Cardiac muscle cell (in vitro differentiated cells and primary cell): ENCODE data around the gene MAGEA3. TPM values are rescaled to one million over a fixed set of nuclear protein-coding genes. Genes with fewer than 3 reads are reported as not detected.
"Not testable (repeated sequence)": the region's sequence is repeated elsewhere in the genome, so short reads cannot be mapped to it uniquely, and the experiment has no call there.

Experiments
- DNase-seq, 2 donors: peaks; one replicate each; pipeline versions ENCODE4 v3.0.0 to v3.0.0-alpha.2; 2010 to 2017; ENCODE audit warnings: low read depth in 1 of 2, low spot score in 1 of 2
- H3K27ac ChIP-seq: fragments of 200-600 bp; sonication (generic); 2 replicates; pipeline ENCODE4 v1.5.1; 2016
- H3K27me3 ChIP-seq: fragments of 200-600 bp; sonication (generic); 2 replicates; pipeline ENCODE4 v1.6.0; 2016; ENCODE audit warnings: control low read depth
- H3K36me3 ChIP-seq: fragments of 200-600 bp; sonication (generic); 2 replicates; pipeline ENCODE4 v1.5.1; 2016; ENCODE audit warnings: control low read depth
- H3K4me1 ChIP-seq: fragments of 200-600 bp; sonication (generic); 2 replicates; pipeline ENCODE4 v1.8.1; 2017; ENCODE audit warnings: low read depth, mild to moderate bottlenecking, mixed run types
- H3K4me3 ChIP-seq: fragments of 200-600 bp; sonication (generic); 2 replicates; pipeline ENCODE4 v1.5.1; 2016; ENCODE audit warnings: mild to moderate bottlenecking
- H3K9me3 ChIP-seq: fragments of 200-600 bp; sonication (generic); 2 replicates; pipeline ENCODE4 v1.5.1; 2017; ENCODE audit warnings: low read depth, mild to moderate bottlenecking, control low read depth
- polyA plus RNA-seq: library from polyadenylated mRNA; unstranded; fragments of >200 nt; fragmentation: Nextera tagmentation; extraction: Ambion mirVana; gene quantifications from 2 replicates; pipeline ENCODE4 v1.2.1, GENCODE V29; 2016
- total RNA-seq: library from RNA; depleted of rRNA; stranded (reverse); fragments of >200 nt; gene quantifications from 2 replicates; pipeline ENCODE4 v1.2.3, GENCODE V29; 2016
- TF ChIP-seq, protein P1 (sequence below): IDR thresholded peaks from 2 replicates; pipeline ENCODE4 v1.5.1; 2012; ENCODE audit warnings: low read depth, mild to moderate bottlenecking, low read length

MAGEA3 gene, protein sequence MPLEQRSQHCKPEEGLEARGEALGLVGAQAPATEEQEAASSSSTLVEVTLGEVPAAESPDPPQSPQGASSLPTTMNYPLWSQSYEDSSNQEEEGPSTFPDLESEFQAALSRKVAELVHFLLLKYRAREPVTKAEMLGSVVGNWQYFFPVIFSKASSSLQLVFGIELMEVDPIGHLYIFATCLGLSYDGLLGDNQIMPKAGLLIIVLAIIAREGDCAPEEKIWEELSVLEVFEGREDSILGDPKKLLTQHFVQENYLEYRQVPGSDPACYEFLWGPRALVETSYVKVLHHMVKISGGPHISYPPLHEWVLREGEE
- total RNA-seq (not detected in 2 replicates), polyA plus RNA-seq (not detected in 2 replicates)

DNA sequence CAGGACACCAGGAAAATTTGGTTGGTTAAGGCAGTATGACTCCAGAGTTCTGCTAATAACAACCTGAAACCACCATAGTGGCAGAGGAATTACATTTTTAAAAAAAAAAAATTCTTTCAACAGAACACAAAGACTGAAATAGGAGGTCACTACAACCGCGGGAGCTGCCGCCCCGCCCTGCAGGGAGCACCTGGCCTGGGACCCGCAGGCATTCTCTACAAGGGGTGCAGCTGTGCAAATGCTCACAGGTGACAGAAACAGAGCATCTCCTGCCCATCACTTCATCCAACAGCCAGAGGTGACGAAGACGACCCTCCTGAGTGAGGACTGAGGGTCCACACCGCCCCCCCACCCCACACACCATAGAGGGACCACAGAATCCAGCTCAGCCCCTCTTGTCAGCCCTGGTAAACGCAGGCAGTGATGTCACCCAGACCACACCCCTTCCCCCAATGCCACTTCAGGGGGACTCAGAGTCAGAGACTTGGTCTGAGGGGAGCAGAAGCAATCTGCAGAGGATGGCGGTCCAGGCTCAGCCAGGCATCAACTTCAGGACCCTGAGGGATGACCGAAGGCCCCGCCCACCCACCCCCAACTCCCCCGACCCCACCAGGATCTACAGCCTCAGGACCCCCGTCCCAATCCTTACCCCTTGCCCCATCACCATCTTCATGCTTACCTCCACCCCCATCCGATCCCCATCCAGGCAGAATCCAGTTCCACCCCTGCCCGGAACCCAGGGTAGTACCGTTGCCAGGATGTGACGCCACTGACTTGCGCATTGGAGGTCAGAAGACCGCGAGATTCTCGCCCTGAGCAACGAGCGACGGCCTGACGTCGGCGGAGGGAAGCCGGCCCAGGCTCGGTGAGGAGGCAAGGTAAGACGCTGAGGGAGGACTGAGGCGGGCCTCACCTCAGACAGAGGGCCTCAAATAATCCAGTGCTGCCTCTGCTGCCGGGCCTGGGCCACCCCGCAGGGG lies at the start of gene MAGEA3:
Gene MAGEA3 (plus strand): TSS at position 843 of the 980 bp plus-strand sequence. CDS start 2,039 bp downstream, outside the sequence.
- not testable (repeated sequence) for H3K4me1 ChIP-seq, H3K27ac ChIP-seq, H3K9me3 ChIP-seq, H3K36me3 ChIP-seq, H3K4me3 ChIP-seq, H3K27me3 ChIP-seq, DNase-seq

DNA sequence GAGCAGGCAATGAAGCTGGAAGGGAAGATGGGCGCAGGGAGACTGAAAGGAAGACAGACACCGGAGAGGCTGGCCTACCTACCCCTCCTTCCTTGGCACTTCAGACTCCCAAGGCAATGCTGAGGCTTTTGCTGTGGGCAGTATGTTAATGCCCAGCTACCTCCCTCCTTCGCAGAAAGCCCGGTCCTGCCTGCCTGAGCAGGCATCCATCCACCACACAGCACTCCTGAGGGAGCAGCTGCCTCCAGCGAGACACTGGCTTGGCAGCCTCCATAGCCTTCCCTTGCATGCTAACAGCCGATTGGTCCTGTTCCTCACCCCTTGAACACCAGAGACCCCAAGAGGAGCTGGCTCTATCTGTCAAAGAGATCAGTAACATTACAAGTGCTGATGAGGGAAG lies 46.5 kb upstream of the MAGEA3 start:
- H3K27me3 ChIP-seq, result no peaks in the 10 kb centered on the region
- H3K36me3 ChIP-seq, result no peaks in the 10 kb centered on the region
- TF ChIP-seq, protein P1, sequence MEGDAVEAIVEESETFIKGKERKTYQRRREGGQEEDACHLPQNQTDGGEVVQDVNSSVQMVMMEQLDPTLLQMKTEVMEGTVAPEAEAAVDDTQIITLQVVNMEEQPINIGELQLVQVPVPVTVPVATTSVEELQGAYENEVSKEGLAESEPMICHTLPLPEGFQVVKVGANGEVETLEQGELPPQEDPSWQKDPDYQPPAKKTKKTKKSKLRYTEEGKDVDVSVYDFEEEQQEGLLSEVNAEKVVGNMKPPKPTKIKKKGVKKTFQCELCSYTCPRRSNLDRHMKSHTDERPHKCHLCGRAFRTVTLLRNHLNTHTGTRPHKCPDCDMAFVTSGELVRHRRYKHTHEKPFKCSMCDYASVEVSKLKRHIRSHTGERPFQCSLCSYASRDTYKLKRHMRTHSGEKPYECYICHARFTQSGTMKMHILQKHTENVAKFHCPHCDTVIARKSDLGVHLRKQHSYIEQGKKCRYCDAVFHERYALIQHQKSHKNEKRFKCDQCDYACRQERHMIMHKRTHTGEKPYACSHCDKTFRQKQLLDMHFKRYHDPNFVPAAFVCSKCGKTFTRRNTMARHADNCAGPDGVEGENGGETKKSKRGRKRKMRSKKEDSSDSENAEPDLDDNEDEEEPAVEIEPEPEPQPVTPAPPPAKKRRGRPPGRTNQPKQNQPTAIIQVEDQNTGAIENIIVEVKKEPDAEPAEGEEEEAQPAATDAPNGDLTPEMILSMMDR, result no peak
- H3K4me3 ChIP-seq, result no peak overlapping the region
- no peaks in the 10 kb centered on the region for H3K9me3 ChIP-seq
- no peak for DNase-seq
- H3K27ac ChIP-seq, result no peak overlapping the region
- H3K4me1 ChIP-seq, result no peaks in the 10 kb centered on the region

DNA sequence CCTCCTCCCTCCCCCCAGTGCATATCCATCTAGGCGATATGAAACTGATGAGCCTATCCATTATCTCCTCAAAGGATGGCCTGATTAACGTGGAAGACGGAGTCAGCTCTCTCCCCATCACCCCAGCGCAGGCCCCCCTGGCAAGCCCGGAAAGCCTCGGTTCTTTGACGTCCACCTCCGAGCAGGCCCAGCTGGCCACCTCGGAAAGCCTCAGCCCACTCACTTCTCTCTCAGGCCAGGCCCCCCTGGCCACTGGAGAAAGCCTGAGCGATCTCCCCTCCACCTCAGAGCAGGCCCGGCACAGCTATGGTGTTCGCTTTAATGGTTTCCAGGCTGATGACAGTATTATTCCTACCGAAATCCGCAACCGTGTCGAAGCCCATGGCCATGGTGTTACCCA lies 46.1 kb upstream of the MAGEA3 start:
- TF ChIP-seq, protein P1, result no peak
- Histone ChIP-seq H3K9me3 (no peaks in the 10 kb centered on the region), H3K4me3 (no peak overlapping the region), H3K27ac (no peak overlapping the region), H3K36me3 (no peaks in the 10 kb centered on the region), H3K4me1 (no peaks in the 10 kb centered on the region), H3K27me3 (no peaks in the 10 kb centered on the region)
- no peak for DNase-seq

DNA sequence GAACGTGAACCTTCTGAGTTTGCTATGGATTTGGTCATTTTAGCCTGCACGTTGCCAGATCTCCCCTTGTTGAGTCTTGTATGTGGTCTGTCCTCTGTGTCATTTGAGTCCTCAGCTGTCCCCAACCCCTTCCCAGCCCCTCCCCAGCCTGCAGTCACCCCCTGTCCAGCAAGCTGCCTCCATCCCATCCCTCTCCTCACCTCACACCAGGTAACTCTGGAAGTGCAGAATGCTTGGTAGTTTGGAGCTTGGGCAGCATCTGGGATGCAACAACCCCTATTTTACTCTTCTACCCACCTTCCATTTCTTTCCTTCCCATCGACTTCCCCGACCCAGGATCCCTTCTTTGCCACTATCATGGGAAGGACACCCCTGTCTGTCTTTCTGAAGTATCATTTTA lies 42.5 kb upstream of the MAGEA3 start:
- Histone ChIP-seq H3K4me3 (no peak overlapping the region), H3K27ac (no peak overlapping the region), H3K36me3 (no peaks in the 10 kb centered on the region), H3K9me3 (no peaks in the 10 kb centered on the region), H3K4me1 (no peaks in the 10 kb centered on the region), H3K27me3 (no peaks in the 10 kb centered on the region)
- no peak for DNase-seq
- TF ChIP-seq, protein P1, result no peak

DNA sequence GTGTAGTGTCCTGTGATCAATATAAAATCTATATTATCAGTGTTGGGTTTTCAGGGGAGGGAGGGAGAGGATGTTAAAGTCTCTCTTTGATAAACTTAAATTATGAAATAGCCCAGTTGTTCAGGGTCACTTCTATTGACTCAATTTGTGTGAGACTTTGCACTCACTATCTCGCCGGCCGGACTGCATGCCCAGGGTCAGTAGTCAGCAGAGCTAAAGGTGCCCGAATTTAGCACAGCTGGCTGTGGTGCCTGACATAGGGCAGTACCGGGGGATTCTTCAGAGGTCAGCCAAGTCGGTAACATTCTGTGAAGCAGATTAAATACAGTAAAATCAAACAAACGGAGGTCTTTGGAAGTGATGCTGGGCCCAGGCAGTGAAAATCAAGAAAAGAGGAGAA lies 41.7 kb upstream of the MAGEA3 start:
- TF ChIP-seq, protein P1, result no peak
- H3K4me1 ChIP-seq, result no peaks in the 10 kb centered on the region
- no peaks in the 10 kb centered on the region for H3K27me3 ChIP-seq
- no peak for DNase-seq
- H3K9me3 ChIP-seq, result no peaks in the 10 kb centered on the region
- H3K27ac ChIP-seq, result no peak overlapping the region
- H3K36me3 ChIP-seq, result no peaks in the 10 kb centered on the region
- H3K4me3 ChIP-seq, result no peak overlapping the region
